GM12865 (cell line): ENCODE results near the gene AOPEP.

Experiments used
- DNase-seq: peaks from one replicate; pipeline ENCODE4 v3.0.0; 2010; ENCODE audit warnings: low read depth
- H3K4me3 ChIP-seq: 2 replicates; pipeline ENCODE4 v1.5.1; 2011; ENCODE audit warnings: mild to moderate bottlenecking, low read depth, low read length, control low read depth
- TF ChIP-seq, protein P1 (sequence below): IDR thresholded peaks from 2 replicates; pipeline ENCODE4 v1.5.1; 2011; ENCODE audit warnings: low read length, control low read depth, low read depth, inconsistent platforms; ENCODE audit not compliant: insufficient read depth; ENCODE audit errors: missing control alignments

AOPEP gene

DNA sequence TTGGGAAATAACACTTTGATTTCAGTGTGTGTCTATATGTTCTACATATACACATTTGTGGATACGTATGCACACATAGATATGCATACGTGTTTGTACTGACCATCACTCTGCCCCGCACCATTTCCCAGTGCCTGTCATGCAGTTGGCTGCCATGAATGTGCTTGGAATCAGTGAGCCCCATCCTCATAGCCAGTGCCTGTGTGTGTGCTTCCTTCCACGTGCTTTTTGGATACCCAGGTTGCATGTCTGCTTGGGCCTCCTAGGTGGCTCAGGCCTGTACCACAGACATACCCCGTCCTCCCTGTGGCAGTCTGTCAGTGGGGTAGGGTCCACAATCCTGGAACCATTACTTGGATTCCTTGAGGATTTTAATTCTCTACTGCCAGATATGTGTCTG lies 347.4 kb downstream of the AOPEP start:
- TF ChIP-seq, protein P1, sequence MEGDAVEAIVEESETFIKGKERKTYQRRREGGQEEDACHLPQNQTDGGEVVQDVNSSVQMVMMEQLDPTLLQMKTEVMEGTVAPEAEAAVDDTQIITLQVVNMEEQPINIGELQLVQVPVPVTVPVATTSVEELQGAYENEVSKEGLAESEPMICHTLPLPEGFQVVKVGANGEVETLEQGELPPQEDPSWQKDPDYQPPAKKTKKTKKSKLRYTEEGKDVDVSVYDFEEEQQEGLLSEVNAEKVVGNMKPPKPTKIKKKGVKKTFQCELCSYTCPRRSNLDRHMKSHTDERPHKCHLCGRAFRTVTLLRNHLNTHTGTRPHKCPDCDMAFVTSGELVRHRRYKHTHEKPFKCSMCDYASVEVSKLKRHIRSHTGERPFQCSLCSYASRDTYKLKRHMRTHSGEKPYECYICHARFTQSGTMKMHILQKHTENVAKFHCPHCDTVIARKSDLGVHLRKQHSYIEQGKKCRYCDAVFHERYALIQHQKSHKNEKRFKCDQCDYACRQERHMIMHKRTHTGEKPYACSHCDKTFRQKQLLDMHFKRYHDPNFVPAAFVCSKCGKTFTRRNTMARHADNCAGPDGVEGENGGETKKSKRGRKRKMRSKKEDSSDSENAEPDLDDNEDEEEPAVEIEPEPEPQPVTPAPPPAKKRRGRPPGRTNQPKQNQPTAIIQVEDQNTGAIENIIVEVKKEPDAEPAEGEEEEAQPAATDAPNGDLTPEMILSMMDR: no peak

DNA sequence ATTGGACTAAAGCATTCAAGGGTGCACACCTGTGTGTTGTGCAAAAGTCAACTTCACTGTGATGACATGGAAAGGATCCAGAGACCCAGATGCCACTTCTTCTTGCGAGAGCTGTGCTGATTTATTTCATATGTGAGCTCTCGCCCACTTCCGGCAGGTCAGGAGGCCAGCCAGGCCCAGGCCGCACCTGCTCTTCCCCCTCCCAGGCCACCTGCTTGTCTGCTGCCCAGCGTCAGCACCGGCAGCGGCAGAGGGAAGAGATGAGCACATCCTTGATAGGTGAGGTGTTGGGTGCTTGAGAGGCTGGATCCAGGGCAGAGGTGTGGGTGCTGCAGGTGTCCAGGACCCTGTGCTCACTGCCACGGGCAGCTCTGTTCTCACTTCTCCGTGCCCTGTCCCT lies 348.1 kb downstream of the AOPEP start:
- TF ChIP-seq, protein P1: no peak
- no peak for DNase-seq
- H3K4me3 ChIP-seq: no peak overlapping the region

More for the DNA sequence above, 347.4 kb downstream of the AOPEP start:
- H3K4me3 ChIP-seq: no peak overlapping the region
- no peak for DNase-seq

DNA sequence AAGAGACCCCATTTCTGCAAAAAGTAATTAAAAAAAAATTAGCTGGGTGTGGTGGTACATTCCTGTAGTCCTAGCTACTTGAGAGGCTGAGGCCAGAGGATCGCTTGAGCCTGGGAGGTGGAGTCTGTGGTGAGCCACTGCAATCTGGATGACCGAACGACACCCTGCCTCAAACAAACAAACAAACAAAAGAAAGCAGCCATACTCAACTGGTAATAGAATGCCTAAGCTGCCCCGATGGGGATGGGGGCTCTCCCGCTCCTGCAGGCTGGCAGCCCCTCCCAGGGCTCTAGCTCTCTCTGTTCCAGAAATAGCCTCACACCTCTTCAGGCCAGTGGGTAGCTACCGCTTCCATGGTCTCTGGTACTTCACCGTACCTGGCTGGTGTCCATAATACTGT lies 349.2 kb downstream of the AOPEP start:
- TF ChIP-seq, protein P1: no peak
- H3K4me3 ChIP-seq: no peak overlapping the region
- no peak for DNase-seq

DNA sequence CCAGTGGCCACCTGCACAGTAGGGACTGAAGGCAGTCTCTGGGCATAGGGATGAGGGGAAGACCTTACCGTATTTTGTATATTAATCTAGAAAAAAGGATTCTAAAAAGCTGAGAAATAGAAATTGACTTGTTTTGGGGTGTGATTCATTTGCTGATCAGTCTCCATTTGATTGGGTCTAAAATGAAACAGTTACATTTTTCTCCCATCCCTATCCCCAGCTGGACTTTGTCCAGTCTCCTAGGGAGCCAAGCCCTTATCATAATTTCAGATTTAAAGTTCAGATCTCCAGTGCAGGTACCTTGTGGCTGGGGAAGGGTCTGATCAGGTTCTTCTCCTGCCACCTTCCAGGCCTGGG lies 350.2 kb downstream of the AOPEP start:
- TF ChIP-seq, protein P1: no peak
- no peak for DNase-seq

DNA sequence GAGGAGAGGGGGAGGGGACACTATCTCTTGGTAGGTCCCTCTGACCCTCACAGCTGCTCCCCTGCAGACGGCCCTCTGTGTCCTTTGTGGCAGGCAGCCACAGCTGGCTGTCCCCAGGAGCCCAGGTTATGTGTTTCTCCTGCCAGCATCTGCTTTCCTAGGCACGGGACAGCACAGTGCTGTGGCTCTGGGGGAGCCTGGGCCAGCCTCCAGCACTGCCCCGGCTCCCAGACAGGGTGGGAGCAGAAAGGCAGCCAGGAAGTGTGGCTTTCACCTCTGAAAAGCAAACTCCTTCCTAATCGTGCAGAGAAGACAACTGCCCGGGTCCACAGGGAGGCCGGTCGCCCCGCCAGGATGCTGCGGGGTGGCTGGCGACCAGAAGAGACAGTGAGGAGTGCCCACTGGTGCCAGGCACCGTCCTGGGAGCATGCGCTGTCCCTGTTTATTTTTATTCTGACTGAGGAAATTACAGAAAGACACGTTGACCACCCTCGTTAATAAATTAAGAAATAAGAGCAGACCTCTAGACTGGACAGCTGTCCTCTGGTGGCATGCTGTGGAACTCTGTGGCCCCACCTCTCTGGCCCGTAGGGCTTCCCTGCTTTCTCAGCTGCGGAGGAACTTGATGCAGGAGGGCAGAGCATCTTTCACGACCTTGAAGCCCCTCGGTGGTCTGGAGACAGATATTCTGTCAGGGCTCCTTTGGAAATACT lies 350.7 kb downstream of the AOPEP start:
- H3K4me3 ChIP-seq: no peak overlapping the region
- TF ChIP-seq, protein P1: no peak
- no peak for DNase-seq

More for the DNA sequence above, 350.2 kb downstream of the AOPEP start:
- no peak overlapping the region for H3K4me3 ChIP-seq

DNA sequence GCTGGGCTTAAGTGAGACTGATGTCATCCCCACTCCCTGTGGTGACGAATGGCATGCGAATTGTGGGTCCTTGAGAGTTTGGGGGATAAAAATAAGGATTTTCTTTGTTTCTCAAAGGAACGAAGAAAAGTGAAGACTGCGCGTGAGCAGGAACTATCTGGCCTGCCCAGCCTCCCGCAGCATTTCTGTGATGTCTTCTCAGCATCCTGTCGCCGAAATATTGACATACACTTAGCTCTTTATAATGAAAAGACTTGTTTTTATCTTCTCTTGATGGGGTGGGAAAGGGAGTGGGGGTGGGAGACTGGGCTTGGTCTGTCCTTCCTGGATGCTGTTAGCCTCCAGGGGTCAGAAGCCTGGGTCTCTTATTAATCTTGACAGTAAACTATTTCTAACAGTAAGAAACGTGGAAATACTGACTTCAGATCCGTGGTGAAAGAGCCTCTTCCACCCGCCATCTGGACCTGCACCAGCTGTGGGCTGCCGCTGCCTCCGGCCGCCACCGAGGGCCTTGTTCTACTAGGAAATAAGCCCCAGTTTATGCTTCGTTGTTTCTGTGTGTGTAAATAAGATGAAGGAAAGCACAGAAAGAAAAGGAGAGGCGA lies 351.4 kb downstream of the AOPEP start:
- TF ChIP-seq, protein P1: no peak
- no peak for DNase-seq
- H3K4me3 ChIP-seq: no peak overlapping the region
